Stomach (tissue), 9 donors: Measurements from ENCODE around the gene TCP11L2. TPM values are rescaled to one million over a fixed set of nuclear protein-coding genes. Genes with fewer than 3 reads are reported as not detected.
A peak's percentile ranks its signal among the peaks of the same experiment; 100 is the strongest.

Source experiments
- DNase-seq, 2 donors: peaks; one replicate each; pipeline versions ENCODE4 v3.0.0 to v3.0.0-alpha.2; 2013 to 2019
- H3K27ac ChIP-seq, 5 donors: fragments of 200-600 bp in 4 of 5; sonication (generic) in 4 of 5; one replicate each; pipeline ENCODE4 v1.5.1; 2013 to 2019; ENCODE audit warnings: mild to moderate bottlenecking in 1 of 5, moderate library complexity in 1 of 5
- H3K27me3 ChIP-seq, 3 donors: fragments of 200-600 bp; sonication (generic); one replicate each; pipeline ENCODE4 v1.5.1; 2017 to 2019; ENCODE audit warnings: mixed run types in 1 of 3
- H3K36me3 ChIP-seq, 4 donors: fragments of 200-600 bp; sonication (generic); 1 replicate in 3 of 4; 2 replicates in 1 of 4; pipeline ENCODE4 v1.5.1; 2016 to 2019
- H3K4me1 ChIP-seq, 4 donors: fragments of 200-600 bp; sonication (generic); one replicate each; pipeline ENCODE4 v1.5.1; 2016 to 2019
- H3K4me3 ChIP-seq, 4 donors: fragments of 200-600 bp; sonication (generic) in 3 of 4; one replicate each; pipeline ENCODE4 v1.5.1; 2016 to 2019; ENCODE audit warnings: mild to moderate bottlenecking in 1 of 4
- H3K9me3 ChIP-seq, 4 donors: fragments of 200-600 bp; sonication (generic); one replicate each; pipeline ENCODE4 v1.5.1; 2016 to 2019
- CTCF ChIP-seq, 7 experiments: fragments of 450-650 bp in 4 of 7; fragments of 200-600 bp in 3 of 7; sonication (generic) in 3 of 7; IDR thresholded peaks; one replicate each; pipeline ENCODE4 v1.5.1; 2016 to 2019; ENCODE audit warnings: antibody characterized with exemption in 7 of 7, control low read depth in 2 of 7, mild to moderate bottlenecking in 1 of 7
- EP300 ChIP-seq: sonication (generic); formaldehyde crosslinking; IDR thresholded peaks from one replicate; pipeline ENCODE4 v1.6.1; 2017; ENCODE audit warnings: antibody characterized with exemption
- POLR2A ChIP-seq, 4 donors: fragments of 450-650 bp; IDR thresholded peaks; one replicate each; pipeline ENCODE4 v1.6.1; 2016; ENCODE audit warnings: antibody characterized with exemption in 4 of 4, control low read depth in 2 of 4, mild to moderate bottlenecking in 1 of 4, moderate library complexity in 1 of 4
- POLR2AphosphoS5 ChIP-seq, 3 donors: sonication (generic); formaldehyde crosslinking; IDR thresholded peaks; one replicate each; pipeline ENCODE4 v1.6.1; 2016; ENCODE audit warnings: antibody characterized with exemption in 3 of 3
- WGBS, 5 donors: extraction: QIAGEN DNeasy Blood & Tissue Kit in 3 of 5; methylation state at CpG; one replicate each; pipeline versions ENCODE4 v1.1.5 to v1.1.7; 2013 to 2018; 5-methylcytosine and 5-hydroxymethylcytosine counted together
- intact Hi-C: fragments of 100-400 bp; cut with DNase I; formaldehyde crosslinking; loops from one replicate; pipeline ENCODE4 v1.15.1; 2023; ENCODE audit warnings: low total_unique reads
- polyA plus RNA-seq, 3 donors: library from polyadenylated mRNA; stranded (reverse); fragments of 200-250 nt; gene quantifications; one replicate each; pipeline ENCODE4 v1.2.3, GENCODE V29; 2013
- total RNA-seq, 5 donors: library from RNA; depleted of rRNA; stranded (reverse); fragments of >200 nt; gene quantifications; one replicate each; pipeline versions ENCODE4 v1.1.0 to v1.2.3, GENCODE V29; 2014 to 2016
- donor health status: healthy with polysubstance abuse.
- donor health status: Bipolar disorder and iron deficiency.
- donor health status: healthy.

Gene TCP11L2
- total and polyA plus RNA-seq, 8 donors, result 0.29 to 57.5 (median 16.5) TPM

- 41 to 63% (median 45%) methylated on average over 1 of the region's 1 CpG for WGBS, 5 donors
Observed at GRCh38 chr12:106287364-106287763, 15.2 kb upstream of the TCP11L2 start.

GRCh38 chr12:106288101-106288493 lies 14.4 kb upstream of the TCP11L2 start:
- no peaks in the 10 kb centered on the region for H3K9me3 ChIP-seq
- TF ChIP-seq EP300 (no peak), CTCF (IDR thresholded peaks at IDR 0.05) (no peak), POLR2A (IDR thresholded peaks at IDR 0.05) (no peak), POLR2AphosphoS5 (IDR thresholded peaks at IDR 0.05) (no peak)
- H3K27ac ChIP-seq, result no peak overlapping the region
- intact Hi-C loops, result no loop called here
- no peak for DNase-seq
- 91 to 96% (median 95%) methylated on average over 1 of the region's 1 CpG for WGBS, 5 donors
- H3K36me3 ChIP-seq, result no peaks in the 10 kb centered on the region
- H3K4me3 ChIP-seq, result no peak overlapping the region
- no peaks in the 10 kb centered on the region for H3K27me3 ChIP-seq
- H3K4me1 ChIP-seq, result peaks cover 5 to 26% (median 8%) of the 10 kb centered on the region in 4 donors

More at GRCh38 chr12:106287364-106287763, 15.2 kb upstream of the TCP11L2 start:
- TF ChIP-seq EP300 (no peak), POLR2AphosphoS5 (IDR thresholded peaks at IDR 0.05) (no peak), CTCF (IDR thresholded peaks at IDR 0.05) (no peak), POLR2A (IDR thresholded peaks at IDR 0.05) (no peak)
- H3K27ac ChIP-seq, result no peak overlapping the region
- intact Hi-C loops, result no loop called here
- peaks cover 5 to 33% (median 8%) of the 10 kb centered on the region in 4 donors for H3K4me1 ChIP-seq
- H3K36me3 ChIP-seq, result no peaks in the 10 kb centered on the region
- no peak for DNase-seq
- H3K27me3 ChIP-seq, result no peaks in the 10 kb centered on the region
- peaks cover 0 to 1% (median under 1%) of the 10 kb centered on the region in 4 donors for H3K9me3 ChIP-seq
- H3K4me3 ChIP-seq, result no peak overlapping the region

GRCh38 chr12:106288494-106289195 lies 13.9 kb upstream of the TCP11L2 start:
- H3K4me1 ChIP-seq, result peaks cover 5 to 25% (median 8%) of the 10 kb centered on the region in 4 donors
- peak overlapping the region in 3 of 5 donors; percentile 7 to 54 (median 18) for H3K27ac ChIP-seq
- intact Hi-C loops, result no loop called here
- no peaks in the 10 kb centered on the region for H3K27me3 ChIP-seq
- H3K36me3 ChIP-seq, result no peaks in the 10 kb centered on the region
- H3K4me3 ChIP-seq, result no peak overlapping the region
- no peak for TF ChIP-seq CTCF (IDR thresholded peaks at IDR 0.05)
- TF ChIP-seq POLR2AphosphoS5 (IDR thresholded peaks at IDR 0.05), result no peak
- TF ChIP-seq EP300, result no peak
- no peak for TF ChIP-seq POLR2A (IDR thresholded peaks at IDR 0.05)
- no peak for DNase-seq
- no peaks in the 10 kb centered on the region for H3K9me3 ChIP-seq
- WGBS, 5 donors, result 51 to 66% (median 59%) methylated on average over 9 of the region's 9 CpGs

GRCh38 chr12:106289196-106289681 lies 13.3 kb upstream of the TCP11L2 start:
- Histone ChIP-seq H3K27ac (peak overlapping the region in 3 of 5 donors; percentile 7 to 54 (median 18)), H3K4me1 (peaks cover 5 to 25% (median 8%) of the 10 kb centered on the region in 4 donors), H3K36me3 (no peaks in the 10 kb centered on the region), H3K27me3 (no peaks in the 10 kb centered on the region), H3K9me3 (no peaks in the 10 kb centered on the region), H3K4me3 (no peak overlapping the region)
- intact Hi-C loops, result no loop called here
- whole genome bisulfite sequencing, 5 donors, result 0 to 94% (median 88%) methylated on average over 1 of the region's 1 CpG
- TF ChIP-seq POLR2A (IDR thresholded peaks at IDR 0.05) (no peak), CTCF (IDR thresholded peaks at IDR 0.05) (no peak), EP300 (no peak), POLR2AphosphoS5 (IDR thresholded peaks at IDR 0.05) (no peak)
- no peak for DNase-seq
